ENCODE data around the gene TMEM14A. TPM values are rescaled to one million over a fixed set of nuclear protein-coding genes. Genes with fewer than 3 reads are reported as not detected.

TMEM14A gene
- total and polyA plus RNA-seq, 2 of the 8 experiments (the other 6 are each of a cell fraction or from before 2014, with no cell fraction given) = 11.1 to 11.2 TPM

- Histone ChIP-seq H3K4me3 (ENCODE audit: extremely low read depth in 1 of 4, insufficient read depth in 2 of 4, low read depth in 3 of 4, low read length in 4 of 4) (no peak overlapping the region), H3K56ac (replicated peaks; ENCODE audit: insufficient read length, low read depth, low read length) (no peak overlapping the region), H4K8ac (ENCODE audit: extremely low read depth, insufficient read depth, low read length) (no peak overlapping the region), H3K18ac (ENCODE audit: extremely low read depth, low read length) (no peak overlapping the region), H3K27ac (ENCODE audit: low read depth, low read length) (no peak overlapping the region), H2BK12ac (ENCODE audit: low read depth, low read length) (no peak overlapping the region), H3K23ac (ENCODE audit: insufficient read length) (no peak overlapping the region), H3K9ac (replicated peaks in 1 of 4; ENCODE audit: extremely low read depth in 1 of 4, low read depth in 3 of 4, low read length in 3 of 4) (no peak overlapping the region), H3K79me2 (ENCODE audit: control insufficient read depth in 1 of 2, insufficient read depth in 2 of 2, low read length in 2 of 2) (no peaks in the 10 kb centered on the region), H2AFZ (ENCODE audit: low read length) (no peak overlapping the region), H3K79me1 (ENCODE audit: low read depth, low read length) (no peaks in the 10 kb centered on the region), H3K27me3 (replicated peaks in 1 of 4; ENCODE audit: control insufficient read depth in 3 of 4, extremely low read depth in 1 of 4, insufficient read depth in 3 of 4, low read length in 3 of 4) (no peaks in the 10 kb centered on the region), H2BK15ac (ENCODE audit: low read length) (no peak overlapping the region), H3K4me1 (replicated peaks in 1 of 4; ENCODE audit: control insufficient read depth in 3 of 4, insufficient read depth in 4 of 4, low read length in 3 of 4) (no peaks in the 10 kb centered on the region), H3K23me2 (ENCODE audit: low read depth, low read length) (no peaks in the 10 kb centered on the region), H2AK5ac (ENCODE audit: low read depth, low read length) (no peak overlapping the region), H3K36me3 (ENCODE audit: control insufficient read depth in 2 of 4, insufficient read depth in 4 of 4, low read length in 3 of 4) (no peaks in the 10 kb centered on the region), H3K9me3 (ENCODE audit: insufficient read depth in 2 of 2, low read depth in 1 of 2, low read length in 1 of 2) (peaks cover 0 to 6% of the 10 kb centered on the region in 2 experiments; a peak in 2 of 4 replicates), H4K5ac (ENCODE audit: insufficient read length, low read depth, low read length) (no peak overlapping the region), H4K91ac (replicated peaks; ENCODE audit: insufficient read length, low read length) (no peak overlapping the region), H2BK5ac (ENCODE audit: low read depth, low read length) (no peak overlapping the region), H3K4ac (replicated peaks; ENCODE audit: insufficient read length, low read depth, low read length) (no peak overlapping the region), H2BK120ac (replicated peaks; ENCODE audit: low read depth, low read length) (no peak overlapping the region), H3K14ac (ENCODE audit: insufficient read length) (no peak overlapping the region), H4K20me1 (replicated peaks in 1 of 2; ENCODE audit: control insufficient read depth in 1 of 2, insufficient read depth in 2 of 2, low read length in 2 of 2) (no peaks in the 10 kb centered on the region), H3K4me2 (ENCODE audit: insufficient read depth in 1 of 2, low read depth in 2 of 2, low read length in 2 of 2) (no peak overlapping the region), H2BK20ac (ENCODE audit: low read length) (no peak overlapping the region)
- ChIA-PET CTCF (ENCODE audit: partially characterized antibody) (interaction anchor here (0.6 to 1.5 kb wide), 4 partner anchors 9 to 275 kb away, joined by 3 to 9 read pairs (median 4); no protein-coding TSS in a partner anchor), POLR2A (ENCODE audit: partially characterized antibody) (no interaction called here)
- TF ChIP-seq JUN (IDR thresholded peaks at IDR 0.05; ENCODE audit: low read depth, low read length) (no peak), CHD2 (IDR thresholded peaks at IDR 0.05; ENCODE audit: low read length) (no peak), SP2 (IDR thresholded peaks at IDR 0.05; ENCODE audit: low read length) (no peak), NRF1 (IDR thresholded peaks at IDR 0.05; ENCODE audit: low read depth, low read length) (no peak), MAFK (IDR thresholded peaks at IDR 0.05; ENCODE audit: low read depth, low read length) (no peak), JUND (IDR thresholded peaks at IDR 0.05; ENCODE audit: low read length) (no peak), CHD1 (IDR thresholded peaks at IDR 0.05; ENCODE audit: low read depth, low read length) (no peak), BCL11A (IDR thresholded peaks at IDR 0.05; ENCODE audit: low read depth in 2 of 2, low read length in 2 of 2) (no peak), SIX5 (IDR thresholded peaks at IDR 0.05; ENCODE audit: low read depth, low read length) (no peak)
- FAIRE-seq (no peak), DNase-seq (ENCODE audit: low read depth in 1 of 2, low spot score in 2 of 2) (no peak)
- 84% methylated on average over 3 of the region's 3 CpGs; no CpG with 5 or more reads in 1 of the 2 experiments for WGBS, 2 experiments (ENCODE audit: extremely low coverage in 1 of 2, insufficient coverage in 1 of 2, insufficient read length in 1 of 2, insufficient replicate concordance in 2 of 2, low coverage in 1 of 2, low lambda C conversion rate in 2 of 2, missing lambda C conversion rate in 1 of 2)
Observed at GRCh38 chr6:52706001-52706400, 35.1 kb downstream of the TMEM14A start.
